Erythroblast (primary cell): Measurements from ENCODE around the gene ARHGEF7.

Experiments
- GATA1 ChIP-seq: IDR thresholded peaks from 2 replicates; pipeline ENCODE4 v1.6.1; 2011; ENCODE audit warnings: low read depth, mild to moderate bottlenecking, control low read depth, low read length, moderate library complexity
- POLR2A ChIP-seq: IDR thresholded peaks from 2 replicates; pipeline ENCODE4 v1.6.1; 2011; ENCODE audit warnings: mild to moderate bottlenecking, low read length

DNA sequence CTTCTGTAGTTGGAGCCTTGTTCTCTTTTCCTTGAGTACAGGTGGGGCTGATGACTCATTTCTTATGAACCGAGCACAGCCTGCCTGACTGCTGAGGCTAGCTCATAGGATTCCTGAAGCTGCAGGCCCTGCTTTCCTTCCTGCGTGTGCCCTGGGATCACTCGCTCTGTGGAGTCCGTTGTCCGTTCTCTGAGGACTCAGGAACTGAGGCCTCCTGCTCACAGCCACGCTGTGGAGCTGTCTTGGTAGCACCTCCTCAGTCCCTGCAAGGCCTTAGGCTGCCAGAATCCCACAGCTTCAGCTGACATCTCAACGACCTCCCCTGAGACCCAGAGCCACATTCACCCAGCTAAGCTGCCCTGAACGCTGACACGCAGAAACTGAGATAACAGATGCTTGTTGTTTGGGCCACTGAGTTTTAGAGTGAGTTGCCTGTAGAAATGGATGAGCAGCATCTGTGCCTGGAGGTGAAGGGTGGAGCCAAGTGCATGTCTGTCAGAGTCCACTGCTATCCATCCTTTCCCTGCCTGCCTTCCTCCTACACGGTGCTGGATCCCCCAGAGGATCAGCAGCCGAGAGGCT lies 72.9 kb downstream of the ARHGEF7 start:
- no peak for TF ChIP-seq POLR2A
- no peak for TF ChIP-seq GATA1
